K562 (cell line): ENCODE results near the gene NTF4. TPM values are rescaled to one million over a fixed set of nuclear protein-coding genes. Genes with fewer than 3 reads are reported as not detected.

Source experiments
- RCOR1 ChIP-seq, 2 experiments: IDR thresholded peaks; 2 replicates each; pipeline ENCODE4 v1.6.1; 2012; ENCODE audit warnings: low read depth in 2 of 2, low read length in 2 of 2, borderline replicate concordance in 1 of 2, improper control_type of control experiment in 1 of 2
- ZNF134 ChIP-seq: fragments of 250-450 bp; sonication (Bioruptor Pico); conservative IDR thresholded peaks from 2 replicates; pipeline ENCODE4 v1.4.0; 2020
- ZNF551 ChIP-seq: fragments of 250-450 bp; sonication (Bioruptor Pico); IDR thresholded peaks from 2 replicates; pipeline ENCODE4 v1.5.0; 2021; ENCODE audit warnings: mild to moderate bottlenecking, moderate library complexity
- ZNF830 ChIP-seq: fragments of 250-450 bp; sonication (Bioruptor Pico); IDR thresholded peaks from 2 replicates; pipeline ENCODE4 v1.5.0; 2021; ENCODE audit warnings: mild to moderate bottlenecking
- polyA plus RNA-seq, 8 experiments: library from polyadenylated mRNA; depleted of rRNA in 4 of 8; stranded (reverse) in 5 of 8; unstranded in 3 of 8; fragments of >200 nt; fragmentation: Nextera tagmentation in 2 of 8; fragmentation: Illumina TruSeq in 1 of 8; extraction: Ambion mirVana in 2 of 8; extraction: Trizol in 1 of 8; gene quantifications; 2 replicates each; pipeline versions ENCODE4 v1.2.1 to v1.2.3, GENCODE V29; 2011 to 2014; ENCODE audit warnings: inconsistent platforms in 1 of 8, missing spikeins in 1 of 8
- total RNA-seq, 7 experiments: library from RNA; depleted of rRNA in 6 of 7; stranded (reverse); fragments of >200 nt in 6 of 7; fragmentation: Illumina TruSeq in 2 of 7; extraction: Trizol in 2 of 7; gene quantifications; 2 replicates each; pipeline versions ENCODE4 v1.2.1 to v1.2.3, GENCODE V29; 2011 to 2021; ENCODE audit warnings: low replicate concordance in 1 of 7
- TF ChIP-seq, protein P1 (sequence below), 2 experiments: fragments of 450-650 bp in 1 of 2; sonication (generic) in 1 of 2; formaldehyde crosslinking in 1 of 2; IDR thresholded peaks; 2 replicates each; pipeline versions ENCODE4 v1.7.1 to v1.9.0; 2016 to 2022; ENCODE audit warnings: inconsistent platforms in 1 of 2, mild to moderate bottlenecking in 1 of 2, missing genetic modification reagents in 1 of 2
- TF ChIP-seq, protein P2 (sequence below): sonication (generic); formaldehyde crosslinking; IDR thresholded peaks from 2 replicates; pipeline ENCODE4 v1.8.1; 2023; ENCODE audit warnings: mild to moderate bottlenecking, missing genetic modification reagents

Gene NTF4
- total and polyA plus RNA-seq, 9 of the 15 experiments (the other 6 are each of a cell fraction or from before 2014, with no cell fraction given): not detected

DNA sequence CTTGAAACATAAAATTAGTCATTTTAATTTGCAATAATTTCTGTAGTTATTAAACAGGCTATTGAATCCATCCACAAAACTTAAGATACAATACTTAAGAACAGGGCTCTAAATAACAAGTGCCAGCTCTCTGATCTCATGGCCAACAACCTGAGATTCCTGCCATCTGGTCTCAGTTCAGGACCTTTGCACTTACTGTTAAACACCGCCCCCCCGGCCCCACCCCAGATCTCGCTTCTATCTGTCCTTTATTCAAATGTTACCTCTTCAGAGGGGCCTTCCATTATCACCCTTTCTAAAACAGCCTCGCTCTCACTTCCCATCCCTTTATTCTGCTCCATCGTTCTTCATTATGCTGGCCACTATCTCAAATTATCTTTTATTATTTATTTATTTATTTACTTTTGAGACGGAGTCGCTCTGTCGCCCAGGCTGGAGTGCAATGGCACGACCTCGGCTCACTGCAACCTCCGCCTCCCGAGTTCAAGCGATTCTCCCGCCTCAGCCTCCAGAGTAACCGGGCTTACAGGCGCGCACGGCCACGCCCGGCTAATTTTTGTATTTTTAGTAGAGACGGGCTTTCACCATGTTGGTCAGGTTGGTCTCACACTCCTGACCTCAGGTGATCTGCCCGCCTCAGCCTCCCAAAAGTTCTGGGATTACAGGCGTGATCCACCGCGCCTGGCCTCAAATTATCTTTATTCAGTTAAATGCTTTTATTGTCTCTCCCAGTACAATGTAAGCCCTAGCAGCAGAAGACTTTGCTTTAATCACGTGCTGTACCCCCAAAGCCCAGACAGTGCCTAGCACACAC is 19.8 kb upstream of the NTF4 start (continued):
- TF ChIP-seq, protein P1, sequence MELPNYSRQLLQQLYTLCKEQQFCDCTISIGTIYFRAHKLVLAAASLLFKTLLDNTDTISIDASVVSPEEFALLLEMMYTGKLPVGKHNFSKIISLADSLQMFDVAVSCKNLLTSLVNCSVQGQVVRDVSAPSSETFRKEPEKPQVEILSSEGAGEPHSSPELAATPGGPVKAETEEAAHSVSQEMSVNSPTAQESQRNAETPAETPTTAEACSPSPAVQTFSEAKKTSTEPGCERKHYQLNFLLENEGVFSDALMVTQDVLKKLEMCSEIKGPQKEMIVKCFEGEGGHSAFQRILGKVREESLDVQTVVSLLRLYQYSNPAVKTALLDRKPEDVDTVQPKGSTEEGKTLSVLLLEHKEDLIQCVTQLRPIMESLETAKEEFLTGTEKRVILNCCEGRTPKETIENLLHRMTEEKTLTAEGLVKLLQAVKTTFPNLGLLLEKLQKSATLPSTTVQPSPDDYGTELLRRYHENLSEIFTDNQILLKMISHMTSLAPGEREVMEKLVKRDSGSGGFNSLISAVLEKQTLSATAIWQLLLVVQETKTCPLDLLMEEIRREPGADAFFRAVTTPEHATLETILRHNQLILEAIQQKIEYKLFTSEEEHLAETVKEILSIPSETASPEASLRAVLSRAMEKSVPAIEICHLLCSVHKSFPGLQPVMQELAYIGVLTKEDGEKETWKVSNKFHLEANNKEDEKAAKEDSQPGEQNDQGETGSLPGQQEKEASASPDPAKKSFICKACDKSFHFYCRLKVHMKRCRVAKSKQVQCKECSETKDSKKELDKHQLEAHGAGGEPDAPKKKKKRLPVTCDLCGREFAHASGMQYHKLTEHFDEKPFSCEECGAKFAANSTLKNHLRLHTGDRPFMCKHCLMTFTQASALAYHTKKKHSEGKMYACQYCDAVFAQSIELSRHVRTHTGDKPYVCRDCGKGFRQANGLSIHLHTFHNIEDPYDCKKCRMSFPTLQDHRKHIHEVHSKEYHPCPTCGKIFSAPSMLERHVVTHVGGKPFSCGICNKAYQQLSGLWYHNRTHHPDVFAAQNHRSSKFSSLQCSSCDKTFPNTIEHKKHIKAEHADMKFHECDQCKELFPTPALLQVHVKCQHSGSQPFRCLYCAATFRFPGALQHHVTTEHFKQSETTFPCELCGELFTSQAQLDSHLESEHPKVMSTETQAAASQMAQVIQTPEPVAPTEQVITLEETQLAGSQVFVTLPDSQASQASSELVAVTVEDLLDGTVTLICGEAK (IDR thresholded peaks at IDR 0.05): peak; percentile 56; the same call in 1 of the 2 replicates
- TF ChIP-seq, protein P1 (CRISPR knock-in tag; IDR thresholded peaks at IDR 0.05): no peak
- 0 out of 2 replicates have a peak, but pooled peaks have one; percentile 21 for TF ChIP-seq ZNF830 (CRISPR knock-in tag)
- TF ChIP-seq ZNF551 (CRISPR knock-in tag): no peak
- no peak for TF ChIP-seq RCOR1 (IDR thresholded peaks at IDR 0.05; ENCODE audit: borderline replicate concordance in 1 of 2, low read depth in 2 of 2, low read length in 2 of 2)
- TF ChIP-seq, protein P2, sequence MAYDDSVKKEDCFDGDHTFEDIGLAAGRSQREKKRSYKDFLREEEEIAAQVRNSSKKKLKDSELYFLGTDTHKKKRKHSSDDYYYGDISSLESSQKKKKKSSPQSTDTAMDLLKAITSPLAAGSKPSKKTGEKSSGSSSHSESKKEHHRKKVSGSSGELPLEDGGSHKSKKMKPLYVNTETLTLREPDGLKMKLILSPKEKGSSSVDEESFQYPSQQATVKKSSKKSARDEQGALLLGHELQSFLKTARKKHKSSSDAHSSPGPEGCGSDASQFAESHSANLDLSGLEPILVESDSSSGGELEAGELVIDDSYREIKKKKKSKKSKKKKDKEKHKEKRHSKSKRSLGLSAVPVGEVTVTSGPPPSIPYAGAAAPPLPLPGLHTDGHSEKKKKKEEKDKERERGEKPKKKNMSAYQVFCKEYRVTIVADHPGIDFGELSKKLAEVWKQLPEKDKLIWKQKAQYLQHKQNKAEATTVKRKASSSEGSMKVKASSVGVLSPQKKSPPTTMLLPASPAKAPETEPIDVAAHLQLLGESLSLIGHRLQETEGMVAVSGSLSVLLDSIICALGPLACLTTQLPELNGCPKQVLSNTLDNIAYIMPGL (CRISPR knock-in tag): no peak
- TF ChIP-seq ZNF134: no peak
